GM21737 (cell line): Measurements from ENCODE around the gene DNAH5.

Experiments
- ATAC-seq: cut with Tn5 transposase; IDR thresholded peaks from one replicate; pipeline ENCODE4 v1.9.1; 2021; ENCODE audit warnings: mild to moderate bottlenecking, moderate library complexity; ENCODE audit not compliant: unreplicated experiment

Gene DNAH5

GRCh38 chr5:13708906-13709305, 235.6 kb downstream of the DNAH5 start:
- ATAC-seq = no peak

DNA sequence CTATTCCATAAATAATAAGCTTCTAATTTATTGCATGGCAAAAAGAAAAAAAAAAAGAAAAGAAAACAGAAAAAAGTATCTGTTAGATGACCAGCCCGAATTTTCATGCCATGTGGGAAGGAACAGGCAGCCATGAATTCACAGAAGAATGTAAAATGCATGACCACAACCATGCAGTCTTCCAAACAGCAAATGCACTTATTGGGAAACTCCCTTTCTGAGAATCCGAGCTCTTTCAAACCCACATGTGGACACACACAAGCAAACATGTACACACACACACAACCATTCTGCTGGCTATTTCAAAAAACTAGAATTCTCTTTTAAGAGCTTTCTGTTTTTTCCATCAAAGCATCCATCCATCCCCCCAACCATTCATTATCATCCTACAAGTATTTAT, 236.1 kb downstream of the DNAH5 start:
- no peak for ATAC-seq

DNA sequence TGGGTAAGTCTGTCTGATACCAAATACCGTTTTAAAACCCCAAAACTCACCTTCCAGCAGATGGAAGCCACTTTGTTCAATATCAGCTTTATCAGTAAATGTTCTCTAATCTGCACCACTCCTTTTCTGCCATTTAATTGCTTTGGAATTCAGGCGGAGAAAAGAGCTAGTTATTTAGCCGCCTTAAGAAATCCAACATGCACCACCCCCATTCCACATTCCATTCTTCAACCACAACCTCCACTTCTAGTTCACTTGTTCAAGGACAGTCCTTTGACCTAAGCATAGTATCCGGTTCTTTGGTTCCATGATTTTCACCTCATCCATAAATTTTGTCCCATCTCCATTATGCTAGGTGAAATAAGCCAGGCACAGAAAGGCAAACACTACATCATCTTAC, 240.1 kb downstream of the DNAH5 start:
- no peak for ATAC-seq

DNA sequence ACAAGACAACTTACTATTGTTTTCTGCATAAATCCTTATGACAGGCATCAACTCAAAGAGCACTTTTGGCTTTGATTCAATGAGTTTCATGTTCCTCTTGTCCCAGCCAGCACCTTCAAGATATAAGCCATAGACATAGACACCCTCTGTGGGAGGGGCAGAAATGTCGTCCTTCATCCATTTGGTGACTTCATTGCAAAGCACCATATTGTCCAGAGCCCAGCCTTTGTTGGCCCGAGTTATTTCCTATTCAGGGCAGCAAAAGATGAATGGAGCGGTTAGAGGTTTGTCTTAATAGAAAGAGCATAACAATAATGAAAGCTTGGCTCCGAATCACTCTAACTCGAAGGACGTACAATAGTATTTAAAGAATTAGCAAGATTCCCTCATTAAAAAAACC, 243.9 kb downstream of the DNAH5 start:
- ATAC-seq = no peak

DNA sequence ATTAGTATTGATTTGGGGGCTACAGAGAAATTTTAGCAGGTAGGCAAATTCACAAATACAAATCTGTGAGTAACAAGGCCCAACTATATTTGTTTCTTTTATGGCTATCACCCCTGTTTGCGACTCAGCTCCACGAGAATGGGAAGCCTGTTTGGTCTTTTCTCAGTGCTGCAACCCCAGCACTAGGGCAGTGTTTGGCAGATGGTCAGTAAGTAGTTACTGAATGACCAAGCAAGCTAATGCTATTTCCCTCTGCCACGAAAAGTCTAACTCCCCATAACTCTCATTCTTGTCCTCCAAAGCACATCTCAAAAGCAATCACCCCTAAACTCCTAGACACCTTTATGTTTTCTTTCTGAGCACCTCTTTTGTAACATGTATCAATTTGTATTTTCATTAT, 245.6 kb downstream of the DNAH5 start:
- ATAC-seq = no peak

DNA sequence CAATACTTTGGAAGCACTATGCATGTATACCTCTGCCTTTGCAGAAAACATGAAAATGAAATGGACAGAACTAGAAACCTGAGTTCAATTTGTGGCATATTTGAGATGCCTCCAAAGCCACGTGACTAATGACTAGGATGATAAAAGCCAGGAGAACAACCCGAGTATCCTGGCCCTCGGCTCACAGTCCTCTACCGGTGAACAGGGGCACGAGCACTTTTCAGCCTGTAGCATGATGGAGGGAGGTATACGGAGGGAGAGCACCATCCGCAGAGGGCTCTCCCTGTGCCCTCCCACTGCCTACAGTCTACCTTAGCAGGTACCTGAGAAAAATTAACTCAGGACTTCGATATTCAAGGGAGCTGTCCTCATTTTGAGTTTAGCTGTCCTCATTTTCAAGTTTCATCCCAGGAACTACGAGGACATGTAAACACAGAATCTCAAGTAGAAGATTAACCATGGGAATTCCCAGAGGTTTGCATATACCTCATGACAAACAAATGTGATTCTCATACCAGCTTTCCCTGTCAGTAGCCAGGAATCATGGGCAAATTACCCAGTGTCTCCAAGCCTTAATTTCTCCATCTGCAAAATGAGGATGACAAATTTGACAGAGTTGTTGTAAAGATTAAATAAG, 249.3 kb downstream of the DNAH5 start:
- no peak for ATAC-seq

GRCh38 chr5:13692172-13692571, 252.3 kb downstream of the DNAH5 start:
- ATAC-seq = no peak

- ATAC-seq = no peak
Observed at GRCh38 chr5:13676531-13676930, 268.0 kb downstream of the DNAH5 start.

- no peak for ATAC-seq
Observed at GRCh38 chr5:13674391-13674790, 270.1 kb downstream of the DNAH5 start.

- ATAC-seq = no peak
Observed at GRCh38 chr5:13673511-13673910, 271.0 kb downstream of the DNAH5 start.

DNA sequence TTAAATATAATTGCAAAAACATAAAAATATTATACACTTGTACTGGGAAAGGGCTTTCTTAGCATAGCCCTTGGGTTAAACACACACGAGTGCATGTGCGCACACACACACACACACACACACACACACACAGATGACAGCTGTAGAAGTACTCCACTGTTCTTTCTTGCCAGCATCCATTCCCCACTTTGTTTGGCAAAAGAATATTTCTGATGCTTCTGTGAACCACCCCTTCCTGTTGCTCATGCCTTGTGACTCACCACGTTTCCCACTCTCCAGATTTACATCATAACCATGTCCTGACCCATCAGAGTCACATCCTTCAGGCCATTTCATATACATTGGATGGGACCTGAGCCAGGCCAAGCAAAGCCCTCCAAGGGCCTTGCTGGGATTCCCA, 280.1 kb downstream of the DNAH5 start:
- no peak for ATAC-seq

DNA sequence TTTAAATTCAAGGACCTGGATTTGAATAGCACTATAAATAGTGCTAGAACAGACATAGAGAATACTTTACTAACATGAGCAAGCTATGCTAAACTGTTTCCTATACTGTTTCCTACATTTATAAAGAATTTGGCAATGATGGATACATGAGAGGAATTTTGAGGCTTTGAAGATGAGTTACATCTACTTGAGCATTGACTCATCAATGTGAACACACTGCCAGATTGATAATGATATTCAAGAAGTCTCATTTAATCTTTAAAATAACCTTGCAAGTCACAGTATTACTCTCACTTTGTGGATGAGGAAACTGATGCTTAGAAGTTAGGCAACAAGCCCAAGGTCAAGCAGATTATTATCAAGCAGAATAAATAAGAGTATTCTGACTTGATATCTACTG, 281.9 kb downstream of the DNAH5 start:
- ATAC-seq = no peak

DNA sequence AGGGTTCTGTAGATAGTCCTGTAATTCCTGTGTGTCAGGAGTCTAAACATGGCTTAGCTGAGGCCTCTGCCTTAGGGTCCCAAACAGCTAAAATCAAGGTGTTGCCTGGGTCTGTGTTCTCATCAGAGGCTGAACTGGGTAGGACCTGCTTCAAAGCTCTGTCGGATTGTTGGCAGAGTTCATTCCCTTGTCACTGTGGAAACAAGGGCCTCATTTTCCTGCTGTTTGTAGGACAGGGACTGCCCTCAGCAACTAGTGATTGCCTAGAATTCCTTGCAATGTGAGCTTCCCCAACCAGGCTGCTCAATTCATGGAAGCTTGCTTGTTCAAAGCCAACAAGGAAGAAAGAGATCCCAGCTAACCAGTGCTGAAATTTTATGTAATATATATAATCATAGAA, 283.2 kb downstream of the DNAH5 start:
- ATAC-seq = no peak

DNA sequence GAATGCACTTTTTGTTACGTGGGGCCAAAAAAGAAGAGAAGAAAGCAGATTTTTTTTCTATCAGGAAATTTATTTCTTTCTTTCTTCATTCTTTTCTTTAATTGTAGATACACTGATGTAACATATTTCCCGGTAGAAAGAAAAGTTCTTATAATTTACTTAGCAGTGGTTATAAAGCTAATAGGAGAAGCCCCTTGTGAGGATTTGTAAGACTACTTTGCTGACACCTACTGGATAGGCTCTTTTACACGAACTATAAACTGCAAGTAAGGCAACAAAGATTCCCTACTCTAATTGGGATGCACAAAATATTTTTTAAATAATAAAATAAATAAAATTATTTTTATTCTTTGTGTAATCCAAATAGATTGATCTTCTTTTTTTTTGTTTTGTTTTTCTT, 284.4 kb downstream of the DNAH5 start:
- no peak for ATAC-seq

DNA sequence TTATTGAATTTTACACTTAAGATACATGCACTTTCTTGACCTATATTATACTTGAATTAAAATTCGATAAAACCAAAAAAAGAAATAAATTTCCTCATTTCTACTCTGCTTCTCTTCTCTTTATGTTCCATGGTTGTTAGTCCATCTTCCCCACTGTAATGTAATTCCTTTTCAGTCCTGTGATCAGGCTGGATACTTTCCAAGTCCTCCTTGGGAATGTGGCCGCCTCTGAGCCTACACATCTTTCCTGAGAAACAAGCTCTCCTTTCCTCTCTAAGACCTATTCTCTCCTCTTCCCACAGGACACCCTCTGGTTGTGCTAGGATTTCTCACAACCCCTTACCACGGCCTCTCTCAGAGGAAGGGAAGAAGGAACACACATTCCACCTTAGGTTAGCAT, 285.1 kb downstream of the DNAH5 start:
- no peak for ATAC-seq

- no peak for ATAC-seq
Observed at GRCh38 chr5:13658761-13659160, 285.7 kb downstream of the DNAH5 start.

DNA sequence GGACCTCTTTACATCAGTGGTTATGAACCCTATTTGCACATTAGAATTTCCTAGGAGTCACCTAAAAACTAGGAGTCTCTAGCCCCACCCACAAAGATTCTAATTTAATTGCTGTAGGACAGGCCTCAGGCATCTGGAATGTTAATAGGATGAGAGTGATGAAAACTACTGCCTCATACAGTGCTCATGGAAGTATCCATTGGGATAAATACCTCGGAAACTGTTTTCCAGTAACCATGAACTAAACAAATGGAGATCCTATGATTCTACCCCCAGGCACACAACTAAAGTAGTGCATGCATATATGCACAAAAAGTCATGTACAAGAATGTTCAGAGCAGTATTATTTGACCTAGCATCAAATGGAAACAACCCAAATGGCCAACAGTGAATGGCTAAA, 286.3 kb downstream of the DNAH5 start:
- no peak for ATAC-seq

DNA sequence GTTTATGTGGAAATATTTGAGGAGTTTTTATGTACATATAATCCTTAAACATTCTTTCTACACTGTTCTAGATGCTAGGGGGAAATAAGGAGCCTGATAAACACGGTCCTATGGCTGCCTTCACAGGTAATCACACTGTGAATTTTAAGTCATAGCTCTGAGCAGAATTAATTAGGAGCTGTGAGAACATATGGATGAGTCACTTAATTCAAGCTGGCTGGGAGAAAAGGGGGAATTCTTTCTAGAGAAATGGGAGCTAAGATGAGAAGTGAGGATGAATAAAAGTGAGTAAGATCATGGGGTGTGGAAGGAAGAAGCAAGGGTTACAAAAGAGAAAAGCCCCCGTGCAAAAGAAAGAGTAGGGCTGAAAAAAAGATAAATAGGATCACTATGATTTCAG, 290.8 kb downstream of the DNAH5 start:
- no peak for ATAC-seq

DNA sequence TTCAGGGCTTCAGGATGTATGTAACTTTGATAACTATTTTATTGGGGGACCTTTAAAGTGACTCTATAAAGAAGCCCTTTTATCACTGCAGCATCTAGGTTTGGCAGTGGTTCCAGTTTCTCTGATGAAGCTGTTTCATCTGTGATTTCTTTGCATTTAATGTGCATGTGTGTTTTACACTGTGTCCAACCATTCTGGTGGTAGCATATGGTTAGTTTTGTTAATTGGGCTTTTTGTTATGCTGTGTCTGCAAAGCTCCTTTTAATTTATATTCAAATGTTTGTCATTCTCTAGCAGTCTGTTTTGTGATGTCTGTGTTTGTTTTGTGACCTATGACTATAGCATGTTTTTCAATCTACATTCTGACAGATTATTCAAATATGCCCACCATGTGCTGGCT, 294.8 kb downstream of the DNAH5 start:
- ATAC-seq = no peak

GRCh38 chr5:13648822-13649221, 295.7 kb downstream of the DNAH5 start:
- no peak for ATAC-seq

GRCh38 chr5:13643734-13644133, 300.8 kb downstream of the DNAH5 start:
- ATAC-seq = no peak

DNA sequence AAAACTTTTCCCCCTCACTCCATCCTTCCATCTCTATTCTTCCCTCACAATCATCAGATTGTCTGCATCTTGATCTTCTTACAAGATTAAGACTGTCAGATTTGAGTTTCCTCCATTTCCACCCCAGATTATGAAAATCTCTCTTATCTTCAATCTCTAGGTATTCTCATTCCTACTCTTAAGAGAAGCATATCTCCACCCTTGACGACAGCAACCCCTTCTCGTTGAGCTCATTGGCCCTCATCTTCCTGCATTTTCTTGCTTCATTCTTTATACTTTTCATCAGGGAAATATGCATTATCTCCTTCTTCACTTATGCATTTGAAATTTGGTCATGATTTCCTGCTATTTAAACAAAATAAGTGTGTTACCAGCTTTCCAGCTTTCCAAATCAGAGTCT, 301.3 kb downstream of the DNAH5 start:
- no peak for ATAC-seq
